Measurements from ENCODE around the gene PGR.

PGR gene

GRCh38 chr11:101129203-101129943 is at the start of gene PGR:
Gene PGR, minus strand, starts transcription at chr11:101129813. Its CDS starts 743 bp downstream, at chr11:101129070.
- DNase-seq (ENCODE audit: low spot score) = peak; percentile 42

- DNase-seq (ENCODE audit: low spot score) = no peak
These were observed 46.8 kb upstream of the PGR start for GRCh38 chr11:101176381-101176780.

GRCh38 chr11:101169944-101170343 is 40.3 kb upstream of the PGR start:
- no peak for DNase-seq (ENCODE audit: low spot score)

GRCh38 chr11:101166038-101166437 is 36.4 kb upstream of the PGR start:
- no peak for DNase-seq (ENCODE audit: low spot score)

- DNase-seq (ENCODE audit: low spot score) = no peak
These were observed 28.5 kb upstream of the PGR start for GRCh38 chr11:101158119-101158518.

- no peak for DNase-seq (ENCODE audit: low spot score)
These were observed 8.8 kb upstream of the PGR start for GRCh38 chr11:101138245-101138930.

- DNase-seq (ENCODE audit: low spot score) = no peak
These were observed 3.6 kb upstream of the PGR start for GRCh38 chr11:101133190-101133589.

GRCh38 chr11:101128571-101129202 is 926 bp downstream of the PGR start:
- DNase-seq (ENCODE audit: low spot score) = no peak

GRCh38 chr11:101127699-101128570 is 1.7 kb downstream of the PGR start:
- DNase-seq (ENCODE audit: low spot score) = no peak

- no peak for DNase-seq (ENCODE audit: low spot score)
These were observed 2.4 kb downstream of the PGR start for GRCh38 chr11:101127197-101127698.

GRCh38 chr11:101126551-101127196 is 2.9 kb downstream of the PGR start:
- no peak for DNase-seq (ENCODE audit: low spot score)

- DNase-seq (ENCODE audit: low spot score) = no peak
These were observed 13.9 kb downstream of the PGR start for GRCh38 chr11:101115671-101116160.

GRCh38 chr11:101113540-101113939 is 16.1 kb downstream of the PGR start:
- no peak for DNase-seq (ENCODE audit: low spot score)

- no peak for DNase-seq (ENCODE audit: low spot score)
These were observed 24.9 kb downstream of the PGR start for GRCh38 chr11:101104716-101105115.

- DNase-seq (ENCODE audit: low spot score) = no peak
These were observed 26.2 kb downstream of the PGR start for GRCh38 chr11:101103433-101103832.

- no peak for DNase-seq (ENCODE audit: low spot score)
These were observed 29.0 kb downstream of the PGR start for GRCh38 chr11:101100601-101101000.

GRCh38 chr11:101096036-101096704 is 33.4 kb downstream of the PGR start:
- no peak for DNase-seq (ENCODE audit: low spot score)

- DNase-seq (ENCODE audit: low spot score) = no peak
These were observed 37.8 kb downstream of the PGR start for GRCh38 chr11:101091781-101092180.

GRCh38 chr11:101090679-101091270 is 38.8 kb downstream of the PGR start:
- no peak for DNase-seq (ENCODE audit: low spot score)

GRCh38 chr11:101083335-101083734 is 46.3 kb downstream of the PGR start:
- no peak for DNase-seq (ENCODE audit: low spot score)

All from SW480 (cell line).